ENCODE data around the gene STARD7. TPM values are rescaled to one million over a fixed set of nuclear protein-coding genes. Genes with fewer than 3 reads are reported as not detected.

STARD7 gene
- total and polyA plus RNA-seq, 2 donors (not counting 3 experiments of a cell fraction or from before 2014, with no cell fraction given) = 61.2 to 132 TPM

DNA sequence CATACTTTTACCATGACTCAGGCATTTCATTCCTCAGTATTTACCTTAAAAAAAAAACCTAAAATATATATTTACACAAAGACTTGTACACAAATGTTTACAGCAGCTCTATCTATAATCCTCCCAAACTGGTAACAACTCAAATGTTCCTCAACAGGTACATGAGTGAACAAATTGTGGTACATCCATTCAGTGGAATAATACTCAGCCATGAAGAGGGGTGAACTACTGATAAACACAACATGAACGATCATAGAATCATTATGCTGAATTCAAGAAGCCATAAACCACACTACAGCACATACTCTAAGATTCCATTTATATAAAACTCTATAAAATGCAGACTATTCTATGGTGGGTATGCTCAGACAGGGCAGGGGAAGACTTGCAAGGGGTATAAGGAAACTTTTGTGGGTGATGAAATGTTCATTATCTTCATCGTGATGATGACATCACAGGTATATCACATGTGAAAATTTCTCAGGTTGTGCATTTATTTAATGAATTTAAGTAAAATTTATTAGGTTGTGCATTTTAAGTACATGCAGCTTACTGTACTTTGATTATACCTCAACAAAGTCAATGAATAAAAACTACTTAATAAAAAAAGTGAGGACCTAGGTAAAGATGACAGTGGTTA, 38.6 kb downstream of the STARD7 start:
- ChIA-PET POLR2A (no interaction called here), CTCF (no interaction called here)
- Histone ChIP-seq H3K4me3 (replicated peaks in 1 of 3; ENCODE audit: insufficient read depth in 1 of 3, low read depth in 1 of 3, low read length in 3 of 3) (no peak overlapping the region), H3K9me3 (replicated peaks; ENCODE audit: control insufficient read depth, insufficient read depth, low read length) (no peaks in the 10 kb centered on the region), H3K36me3 (ENCODE audit: control insufficient read depth in 2 of 2, extremely low read depth in 1 of 2, insufficient read depth in 2 of 2, low read length in 2 of 2) (no peaks in the 10 kb centered on the region), H3K27ac (ENCODE audit: insufficient read depth, low read depth, low read length) (no peak overlapping the region), H3K79me2 (ENCODE audit: control insufficient read depth, insufficient read depth, low read length) (no peaks in the 10 kb centered on the region), H3K27me3 (ENCODE audit: control insufficient read depth in 2 of 2, insufficient read depth in 2 of 2, low read length in 2 of 2) (peaks cover 2 to 4% of the 10 kb centered on the region in 2 experiments), H3K9ac (replicated peaks; ENCODE audit: extremely low read depth, insufficient read depth, low read length) (no peak overlapping the region), H3K4me2 (ENCODE audit: insufficient read depth, low read length) (no peak overlapping the region), H2AFZ (ENCODE audit: low read depth, low read length) (no peak overlapping the region), H3K9me1 (replicated peaks; ENCODE audit: control insufficient read depth, extremely low read depth, insufficient read depth, low read length) (no peaks in the 10 kb centered on the region), H4K20me1 (replicated peaks; ENCODE audit: control insufficient read depth, extremely low read depth, insufficient read depth, low read length) (no peaks in the 10 kb centered on the region), H3K4me1 (ENCODE audit: control insufficient read depth, extremely low read depth, insufficient read depth, low read length) (no peaks in the 10 kb centered on the region)
- no peak for FAIRE-seq
- dilution Hi-C loops (cut with MboI; ENCODE audit: extremely low pct_ligation_motif_present, low sequenced_read_pairs) (no loop called here), intact Hi-C loops (cut with micrococcal nuclease) (no loop called here)
- no peak for TF ChIP-seq FOS (IDR thresholded peaks at IDR 0.05; ENCODE audit: borderline replicate concordance, insufficient read depth, low read length)
- TF ChIP-seq MYC (IDR thresholded peaks at IDR 0.05; ENCODE audit: low read depth, low read length) = no peak
- no peak for TF ChIP-seq POLR2A (IDR thresholded peaks at IDR 0.05; ENCODE audit: low read depth, low read length)
- TF ChIP-seq EZH2 (IDR thresholded peaks at IDR 0.05; ENCODE audit: borderline replicate concordance, low read depth, low read length, severe bottlenecking) = no peak
- TF ChIP-seq JUN (IDR thresholded peaks at IDR 0.05; ENCODE audit: borderline replicate concordance, insufficient read depth, insufficient read length, low read depth) = no peak
- no peak for TF ChIP-seq GATA2 (IDR thresholded peaks at IDR 0.05; ENCODE audit: insufficient read depth, insufficient read length, low read depth, low read length)
- TF ChIP-seq, protein P1, sequence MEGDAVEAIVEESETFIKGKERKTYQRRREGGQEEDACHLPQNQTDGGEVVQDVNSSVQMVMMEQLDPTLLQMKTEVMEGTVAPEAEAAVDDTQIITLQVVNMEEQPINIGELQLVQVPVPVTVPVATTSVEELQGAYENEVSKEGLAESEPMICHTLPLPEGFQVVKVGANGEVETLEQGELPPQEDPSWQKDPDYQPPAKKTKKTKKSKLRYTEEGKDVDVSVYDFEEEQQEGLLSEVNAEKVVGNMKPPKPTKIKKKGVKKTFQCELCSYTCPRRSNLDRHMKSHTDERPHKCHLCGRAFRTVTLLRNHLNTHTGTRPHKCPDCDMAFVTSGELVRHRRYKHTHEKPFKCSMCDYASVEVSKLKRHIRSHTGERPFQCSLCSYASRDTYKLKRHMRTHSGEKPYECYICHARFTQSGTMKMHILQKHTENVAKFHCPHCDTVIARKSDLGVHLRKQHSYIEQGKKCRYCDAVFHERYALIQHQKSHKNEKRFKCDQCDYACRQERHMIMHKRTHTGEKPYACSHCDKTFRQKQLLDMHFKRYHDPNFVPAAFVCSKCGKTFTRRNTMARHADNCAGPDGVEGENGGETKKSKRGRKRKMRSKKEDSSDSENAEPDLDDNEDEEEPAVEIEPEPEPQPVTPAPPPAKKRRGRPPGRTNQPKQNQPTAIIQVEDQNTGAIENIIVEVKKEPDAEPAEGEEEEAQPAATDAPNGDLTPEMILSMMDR (IDR thresholded peaks at IDR 0.05; ENCODE audit: extremely low read depth in 1 of 2, insufficient read depth in 1 of 2, low read depth in 1 of 2, low read length in 2 of 2) = no peak
- BruUV-seq (replicated peaks) = no TSS peak
- no peak for DNase-seq (ENCODE audit: low read depth, low spot score)
